Gastroesophageal sphincter (tissue), 3 donors: Measurements from ENCODE around the gene ZNF142.

Experiments used
- POLR2A ChIP-seq, 2 donors: fragments of 450-650 bp; IDR thresholded peaks; one replicate each; pipeline ENCODE4 v1.6.1; 2017; ENCODE audit warnings: antibody characterized with exemption in 2 of 2, mild to moderate bottlenecking in 2 of 2, moderate library complexity in 1 of 2
- TF ChIP-seq, protein P1 (sequence below), 4 experiments: fragments of 200-600 bp in 2 of 4; fragments of 450-650 bp in 2 of 4; sonication (generic) in 1 of 4; IDR thresholded peaks; one replicate each; pipeline ENCODE4 v1.5.1; 2017 to 2019; ENCODE audit warnings: antibody characterized with exemption in 4 of 4, mild to moderate bottlenecking in 2 of 4, moderate library complexity in 2 of 4

DNA sequence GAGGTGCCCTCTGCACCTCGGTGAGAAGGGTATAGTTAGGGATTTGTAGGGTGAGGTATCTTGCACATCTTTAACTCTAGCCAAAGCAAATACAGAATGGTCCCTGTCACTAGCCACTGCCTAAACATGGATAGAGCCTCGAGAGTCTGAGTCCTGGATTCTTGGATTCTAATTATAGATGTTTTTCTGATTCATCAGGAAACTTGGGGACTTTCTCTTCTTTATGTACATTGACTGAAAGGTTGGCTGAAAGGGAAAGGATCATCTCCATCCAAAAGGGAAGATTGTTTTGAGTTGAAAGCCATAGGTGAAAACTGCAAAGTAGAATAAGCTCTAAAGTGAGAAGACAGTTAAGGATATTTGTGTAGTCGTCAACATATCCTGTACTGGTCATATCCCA, 20.6 kb upstream of the ZNF142 start:
- TF ChIP-seq, protein P1, sequence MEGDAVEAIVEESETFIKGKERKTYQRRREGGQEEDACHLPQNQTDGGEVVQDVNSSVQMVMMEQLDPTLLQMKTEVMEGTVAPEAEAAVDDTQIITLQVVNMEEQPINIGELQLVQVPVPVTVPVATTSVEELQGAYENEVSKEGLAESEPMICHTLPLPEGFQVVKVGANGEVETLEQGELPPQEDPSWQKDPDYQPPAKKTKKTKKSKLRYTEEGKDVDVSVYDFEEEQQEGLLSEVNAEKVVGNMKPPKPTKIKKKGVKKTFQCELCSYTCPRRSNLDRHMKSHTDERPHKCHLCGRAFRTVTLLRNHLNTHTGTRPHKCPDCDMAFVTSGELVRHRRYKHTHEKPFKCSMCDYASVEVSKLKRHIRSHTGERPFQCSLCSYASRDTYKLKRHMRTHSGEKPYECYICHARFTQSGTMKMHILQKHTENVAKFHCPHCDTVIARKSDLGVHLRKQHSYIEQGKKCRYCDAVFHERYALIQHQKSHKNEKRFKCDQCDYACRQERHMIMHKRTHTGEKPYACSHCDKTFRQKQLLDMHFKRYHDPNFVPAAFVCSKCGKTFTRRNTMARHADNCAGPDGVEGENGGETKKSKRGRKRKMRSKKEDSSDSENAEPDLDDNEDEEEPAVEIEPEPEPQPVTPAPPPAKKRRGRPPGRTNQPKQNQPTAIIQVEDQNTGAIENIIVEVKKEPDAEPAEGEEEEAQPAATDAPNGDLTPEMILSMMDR (IDR thresholded peaks at IDR 0.05) = no peak
- no peak for TF ChIP-seq POLR2A (IDR thresholded peaks at IDR 0.05)
